Body of pancreas (tissue), 4 donors: ENCODE results near the gene SYCP2. TPM values are rescaled to one million over a fixed set of nuclear protein-coding genes. Genes with fewer than 3 reads are reported as not detected.
A peak's percentile ranks its signal among the peaks of the same experiment; 100 is the strongest.
"Not testable (repeated sequence)": the region's sequence is repeated elsewhere in the genome, so short reads cannot be mapped to it uniquely, and the experiment has no call there.

Source experiments
- ATAC-seq: fragments of 150-250 bp; one replicate; pipeline ENCODE4 v1.9.1; 2016
- DNase-seq, 4 donors: peaks; one replicate each; pipeline ENCODE4 v3.0.0-alpha.2; 2019
- H3K27ac ChIP-seq, 4 donors: fragments of 200-600 bp; sonication (generic); 1 replicate in 3 of 4; 2 replicates in 1 of 4; pipeline versions ENCODE4 v1.5.1 to v1.6.1; 2016 to 2019; ENCODE audit warnings: mild to moderate bottlenecking in 1 of 4, mixed read lengths in 1 of 4, moderate library complexity in 1 of 4
- H3K27me3 ChIP-seq, 2 donors: fragments of 200-600 bp; sonication (generic); one replicate each; pipeline ENCODE4 v1.6.0; 2016; ENCODE audit warnings: mild to moderate bottlenecking in 1 of 2
- H3K36me3 ChIP-seq, 2 donors: fragments of 200-600 bp; sonication (generic); replicated peaks in 1 of 2; 2 replicates each; pipeline ENCODE4 v1.5.1; 2016; ENCODE audit warnings: low read depth in 2 of 2; ENCODE audit not compliant: insufficient read depth in 1 of 2
- H3K4me1 ChIP-seq: fragments of 200-600 bp; sonication (generic); one replicate; pipeline ENCODE4 v1.6.0; 2016
- H3K4me3 ChIP-seq, 2 donors: fragments of 200-600 bp; sonication (generic); 1 replicate in 1 of 2; 2 replicates in 1 of 2; pipeline ENCODE4 v1.5.1; 2016 to 2019
- H3K9me3 ChIP-seq, 3 donors: fragments of 200-600 bp; sonication (generic); 1 replicate in 2 of 3; 2 replicates in 1 of 3; pipeline ENCODE4 v1.5.1; 2016
- CTCF ChIP-seq, 7 experiments: fragments of 450-650 bp in 4 of 7; fragments of 200-600 bp in 3 of 7; sonication (generic) in 3 of 7; IDR thresholded peaks; one replicate each; pipeline ENCODE4 v1.5.1; 2016 to 2019; ENCODE audit warnings: antibody characterized with exemption in 7 of 7
- POLR2A ChIP-seq, 3 donors: fragments of 450-650 bp; IDR thresholded peaks; one replicate each; pipeline ENCODE4 v1.6.1; 2016; ENCODE audit warnings: antibody characterized with exemption in 3 of 3, mild to moderate bottlenecking in 2 of 3
- WGBS, 2 donors: methylation state at CpG; one replicate each; pipeline ENCODE4 v1.1.5; 2017; 5-methylcytosine and 5-hydroxymethylcytosine counted together
- intact Hi-C: fragments of 100-400 bp; cut with DNase I; formaldehyde crosslinking; loops from one replicate; pipeline ENCODE4 v1.15.1; 2023
- total RNA-seq, 2 donors: library from RNA; depleted of rRNA; stranded (reverse); fragments of >200 nt; gene quantifications; one replicate each; pipeline ENCODE4 v1.1.0, GENCODE V29; 2016

Gene SYCP2
- total RNA-seq, 2 donors from 2014 or later = 3.6 to 15.3 TPM

DNA sequence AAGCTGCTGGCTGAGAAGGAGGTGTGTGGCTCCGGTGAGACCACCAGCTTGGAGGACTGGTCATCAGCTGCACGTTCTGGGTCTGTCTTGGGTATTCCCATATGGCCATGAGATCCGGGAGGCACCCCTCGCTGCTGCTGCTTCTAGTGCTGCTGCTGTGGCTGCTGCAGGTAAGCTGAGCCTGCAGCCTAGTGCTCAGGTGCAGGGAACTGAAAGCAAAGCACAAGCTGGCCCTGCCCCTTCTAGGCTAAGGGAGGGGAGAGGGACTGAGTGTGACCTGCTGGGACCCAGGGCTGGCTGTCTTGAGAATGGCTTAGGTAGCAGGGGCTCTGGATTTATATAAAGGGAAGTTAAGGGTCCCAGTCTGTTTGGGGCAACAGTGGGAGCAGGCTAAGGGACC is 25.2 kb upstream of the SYCP2 start:
- no peaks in the 10 kb centered on the region for H3K36me3 ChIP-seq
- no peaks in the 10 kb centered on the region for H3K27me3 ChIP-seq
- TF ChIP-seq CTCF (IDR thresholded peaks at IDR 0.05) (no peak), POLR2A (IDR thresholded peaks at IDR 0.05) (no peak)
- WGBS, 2 donors = 89 to 96% methylated on average over 4 of the region's 4 CpGs
- ATAC-seq (no peak), DNase-seq (no peak)
- no peak overlapping the region for H3K27ac ChIP-seq
- intact Hi-C loops = no loop called here
- no peak overlapping the region for H3K4me3 ChIP-seq
- peaks cover 11% of the 10 kb centered on the region for H3K4me1 ChIP-seq
- no peaks in the 10 kb centered on the region for H3K9me3 ChIP-seq

GRCh38 chr20:59958123-59958522 is 24.7 kb upstream of the SYCP2 start, which contains the start of gene CDH26:
Gene CDH26 (plus strand): TSS chr20:59958423. CDS start chr20:59958727, 304 bp downstream.
- no peak for ATAC-seq
- H3K27ac ChIP-seq = no peak within 1 kb of the TSS
- H3K9me3 ChIP-seq = no peaks in the 10 kb centered on the region
- TF ChIP-seq POLR2A (IDR thresholded peaks at IDR 0.05) = no peak
- no peak for TF ChIP-seq CTCF (IDR thresholded peaks at IDR 0.05)
- intact Hi-C loops = no loop called here
- H3K36me3 ChIP-seq = no peaks in the 10 kb centered on the region
- H3K4me1 ChIP-seq = peaks cover 11% of the 10 kb centered on the region
- WGBS, 2 donors = 66 to 77% methylated on average over 5 of the region's 5 CpGs
- no peaks in the 10 kb centered on the region for H3K27me3 ChIP-seq
- H3K4me3 ChIP-seq = no peak within 1 kb of the TSS
- no peak for DNase-seq

GRCh38 chr20:59957568-59957967 is 24.1 kb upstream of the SYCP2 start:
- H3K4me1 ChIP-seq = peaks cover 11% of the 10 kb centered on the region
- H3K27me3 ChIP-seq, intact Hi-C loops, ATAC-seq, H3K36me3 ChIP-seq, H3K4me3 ChIP-seq, DNase-seq, H3K9me3 ChIP-seq, H3K27ac ChIP-seq: not testable (repeated sequence)

GRCh38 chr20:59955131-59955796 is 21.8 kb upstream of the SYCP2 start:
- 69 to 72% methylated on average over 8 of the region's 8 CpGs for WGBS, 2 donors
- no peaks in the 10 kb centered on the region for H3K27me3 ChIP-seq
- H3K4me1 ChIP-seq = peaks cover 11% of the 10 kb centered on the region
- H3K27ac ChIP-seq = no peak overlapping the region
- H3K36me3 ChIP-seq = no peaks in the 10 kb centered on the region
- peak; percentile 27 for ATAC-seq
- DNase-seq = no peak
- TF ChIP-seq POLR2A (IDR thresholded peaks at IDR 0.05) (no peak), CTCF (IDR thresholded peaks at IDR 0.05) (peak in 3 of 7 experiments; percentile 16 to 34 (median 33))
- no peak overlapping the region for H3K4me3 ChIP-seq
- intact Hi-C loops = no loop called here
- no peaks in the 10 kb centered on the region for H3K9me3 ChIP-seq

DNA sequence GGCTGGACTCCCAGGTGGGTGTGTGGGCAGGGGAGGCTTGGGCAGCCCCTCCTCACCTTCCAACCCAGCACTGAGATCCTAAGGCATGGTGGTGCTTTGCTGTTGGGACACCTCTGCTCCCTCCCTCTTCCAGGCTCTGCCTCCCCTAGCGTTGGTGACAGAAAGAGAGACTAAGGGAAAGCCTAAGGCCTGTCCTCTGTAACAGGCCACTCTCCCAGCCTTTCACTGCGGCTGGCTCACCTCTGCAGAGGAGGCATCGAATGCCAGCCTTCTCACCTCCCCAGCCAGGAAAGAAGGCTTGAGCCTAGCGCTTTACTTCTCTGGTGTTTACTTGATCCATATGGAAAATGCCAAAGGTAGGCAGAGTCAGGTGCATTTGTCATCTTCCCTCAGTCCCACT is 21.3 kb upstream of the SYCP2 start:
- ATAC-seq (no peak), DNase-seq (no peak)
- Histone ChIP-seq H3K4me1 (peaks cover 11% of the 10 kb centered on the region), H3K27me3 (no peaks in the 10 kb centered on the region), H3K36me3 (no peaks in the 10 kb centered on the region), H3K4me3 (no peak overlapping the region), H3K9me3 (no peaks in the 10 kb centered on the region), H3K27ac (no peak overlapping the region)
- 80 to 90% methylated on average over 4 of the region's 4 CpGs for WGBS, 2 donors
- TF ChIP-seq CTCF (IDR thresholded peaks at IDR 0.05) (no peak), POLR2A (IDR thresholded peaks at IDR 0.05) (no peak)
- intact Hi-C loops = no loop called here
